ENCODE measurements around the gene SCYL1. TPM values are rescaled to one million over a fixed set of nuclear protein-coding genes. Genes with fewer than 3 reads are reported as not detected.

Gene SCYL1
- total and polyA plus RNA-seq, 2 donors (not counting 1 experiment from before 2014, with no cell fraction given) = 76.5 to 85.5 TPM

- H3K27ac Mint-ChIP-seq = peak overlapping the region; percentile 15
- CTCF ChIA-PET = interaction anchor here (1.1 to 9.2 kb wide), 16 partner anchors 10 to 101 kb away, joined by 3 to 144 read pairs (median 9); partner anchors contain the start of genes EHBP1L1, FAM89B, KCNK7 and MALAT1
- no peak for DNase-seq
Observed at GRCh38 chr11:65538915-65539743, 14.2 kb downstream of the SCYL1 start.

More at GRCh38 chr11:65538915-65539743, 14.2 kb downstream of the SCYL1 start:
- POLR2A ChIA-PET = interaction anchor here (1.1 to 3.2 kb wide), 10 partner anchors 14 to 117 kb away, joined by 3 to 53 read pairs (median 13); partner anchors contain the start of genes EHBP1L1, FAM89B, MAP3K11 and NEAT1
- intact Hi-C loops (cut with micrococcal nuclease) = no loop called here
- no peaks in the 10 kb centered on the region for H3K27me3 ChIP-seq (replicated peaks in 1 of 4; ENCODE audit: control extremely low read depth in 1 of 4, control insufficient read depth in 3 of 4, insufficient read depth in 4 of 4, low read length in 3 of 4)
- peak overlapping the region; percentile 50 for H3K4me3 Mint-ChIP-seq
- no peaks in the 10 kb centered on the region for H3K9me3 Mint-ChIP-seq (ENCODE audit: insufficient read depth)
- H3K9me3 ChIP-seq (ENCODE audit: control extremely low read depth in 1 of 3, control insufficient read depth in 2 of 3, insufficient read depth in 1 of 3, low read length in 2 of 3) = no peaks in the 10 kb centered on the region
- peaks cover 2 to 24% of the 10 kb centered on the region in 2 experiments for H3K36me3 ChIP-seq (replicated peaks in 1 of 2; ENCODE audit: control extremely low read depth in 1 of 2, control insufficient read depth in 1 of 2, extremely low read depth in 1 of 2, insufficient read depth in 2 of 2, low read length in 1 of 2)
- no peak for ATAC-seq (ENCODE audit: low read depth)
- peaks cover 7% of the 10 kb centered on the region for H4K20me1 ChIP-seq (ENCODE audit: control insufficient read depth, insufficient read depth, low read length, poor library complexity, severe bottlenecking)
- no peak for TF ChIP-seq EZH2 (IDR thresholded peaks at IDR 0.05; ENCODE audit: borderline replicate concordance, insufficient read depth, low read depth, low read length, poor library complexity, severe bottlenecking)
- TF ChIP-seq CTCF (IDR thresholded peaks at IDR 0.05) = no peak
- H3K27me3 Mint-ChIP-seq = no peaks in the 10 kb centered on the region
- H3K9ac ChIP-seq (ENCODE audit: low read length) = peak overlapping the region; percentile 73
- peaks cover 12 to 17% of the 10 kb centered on the region in 2 donors for H3K4me1 ChIP-seq (ENCODE audit: control insufficient read depth in 2 of 2, insufficient read depth in 2 of 2, low read length in 2 of 2)
- H3K79me2 ChIP-seq (ENCODE audit: control insufficient read depth, insufficient read depth, low read length) = no peaks in the 10 kb centered on the region
- peak overlapping the region in 1 of 2 donors; percentile 85 for H3K27ac ChIP-seq (ENCODE audit: low read length in 2 of 2)
- 95% methylated on average over 89 of the region's 92 CpGs for WGBS (ENCODE audit: insufficient coverage)
- peak overlapping the region; percentile 97 for H3K4me2 ChIP-seq (replicated peaks; ENCODE audit: low read depth, low read length, poor library complexity, severe bottlenecking)
- peak overlapping the region in 2 of 5 experiments; percentile 84 to 86 for H3K4me3 ChIP-seq (ENCODE audit: control extremely low read depth in 1 of 5, extremely low read depth in 1 of 5, insufficient read depth in 1 of 5, low read depth in 2 of 5, low read length in 4 of 5)
- H3K4me1 Mint-ChIP-seq = peaks cover 17% of the 10 kb centered on the region
- H2AFZ ChIP-seq (ENCODE audit: insufficient read depth, low read depth, low read length, poor library complexity, severe bottlenecking) = peak overlapping the region; percentile 80

Measured in B cell (primary cell).